ENCODE measurements around the gene TAAR8. TPM values are rescaled to one million over a fixed set of nuclear protein-coding genes. Genes with fewer than 3 reads are reported as not detected.

Gene TAAR8, protein sequence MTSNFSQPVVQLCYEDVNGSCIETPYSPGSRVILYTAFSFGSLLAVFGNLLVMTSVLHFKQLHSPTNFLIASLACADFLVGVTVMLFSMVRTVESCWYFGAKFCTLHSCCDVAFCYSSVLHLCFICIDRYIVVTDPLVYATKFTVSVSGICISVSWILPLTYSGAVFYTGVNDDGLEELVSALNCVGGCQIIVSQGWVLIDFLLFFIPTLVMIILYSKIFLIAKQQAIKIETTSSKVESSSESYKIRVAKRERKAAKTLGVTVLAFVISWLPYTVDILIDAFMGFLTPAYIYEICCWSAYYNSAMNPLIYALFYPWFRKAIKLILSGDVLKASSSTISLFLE
- not detected for total RNA-seq

DNA sequence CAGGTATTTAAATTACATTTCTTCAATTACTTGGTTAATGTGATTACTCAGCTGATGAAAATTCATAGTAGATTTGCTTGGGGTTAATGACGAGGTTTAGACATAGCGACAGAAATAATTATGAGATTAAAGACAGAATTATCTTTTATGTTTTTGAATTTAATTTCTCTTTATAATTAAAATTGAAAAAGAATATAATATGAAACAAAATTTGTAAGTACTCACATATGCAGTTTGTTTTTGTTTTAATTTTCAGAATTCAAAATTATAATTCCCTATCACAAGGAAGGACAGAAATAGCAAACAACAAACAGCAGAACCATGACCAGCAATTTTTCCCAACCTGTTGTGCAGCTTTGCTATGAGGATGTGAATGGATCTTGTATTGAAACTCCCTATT, at the start of gene TAAR8:
TSS of gene TAAR8 (plus strand) at position 301 of the 400 bp plus-strand sequence. CDS start at position 322, 21 bp downstream.
- POLR2A ChIA-PET: no interaction called here
- no peaks in the 10 kb centered on the region for H3K4me1 Mint-ChIP-seq (ENCODE audit: low read depth)
- H3K9me3 Mint-ChIP-seq: no peaks in the 10 kb centered on the region
- no peak within 1 kb of the TSS for H3K27ac Mint-ChIP-seq
- no peaks in the 10 kb centered on the region for H3K36me3 Mint-ChIP-seq (ENCODE audit: low read depth)
- TF ChIP-seq, protein P1, sequence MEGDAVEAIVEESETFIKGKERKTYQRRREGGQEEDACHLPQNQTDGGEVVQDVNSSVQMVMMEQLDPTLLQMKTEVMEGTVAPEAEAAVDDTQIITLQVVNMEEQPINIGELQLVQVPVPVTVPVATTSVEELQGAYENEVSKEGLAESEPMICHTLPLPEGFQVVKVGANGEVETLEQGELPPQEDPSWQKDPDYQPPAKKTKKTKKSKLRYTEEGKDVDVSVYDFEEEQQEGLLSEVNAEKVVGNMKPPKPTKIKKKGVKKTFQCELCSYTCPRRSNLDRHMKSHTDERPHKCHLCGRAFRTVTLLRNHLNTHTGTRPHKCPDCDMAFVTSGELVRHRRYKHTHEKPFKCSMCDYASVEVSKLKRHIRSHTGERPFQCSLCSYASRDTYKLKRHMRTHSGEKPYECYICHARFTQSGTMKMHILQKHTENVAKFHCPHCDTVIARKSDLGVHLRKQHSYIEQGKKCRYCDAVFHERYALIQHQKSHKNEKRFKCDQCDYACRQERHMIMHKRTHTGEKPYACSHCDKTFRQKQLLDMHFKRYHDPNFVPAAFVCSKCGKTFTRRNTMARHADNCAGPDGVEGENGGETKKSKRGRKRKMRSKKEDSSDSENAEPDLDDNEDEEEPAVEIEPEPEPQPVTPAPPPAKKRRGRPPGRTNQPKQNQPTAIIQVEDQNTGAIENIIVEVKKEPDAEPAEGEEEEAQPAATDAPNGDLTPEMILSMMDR (IDR thresholded peaks at IDR 0.05): no peak
- DNase-seq: no peak
- no peak for ATAC-seq
- H3K27me3 Mint-ChIP-seq: peaks cover 23% of the 10 kb centered on the region
- H3K4me3 Mint-ChIP-seq: no peak within 1 kb of the TSS
- CTCF ChIA-PET: no interaction called here
- intact Hi-C loops (cut with micrococcal nuclease): no loop called here

DNA sequence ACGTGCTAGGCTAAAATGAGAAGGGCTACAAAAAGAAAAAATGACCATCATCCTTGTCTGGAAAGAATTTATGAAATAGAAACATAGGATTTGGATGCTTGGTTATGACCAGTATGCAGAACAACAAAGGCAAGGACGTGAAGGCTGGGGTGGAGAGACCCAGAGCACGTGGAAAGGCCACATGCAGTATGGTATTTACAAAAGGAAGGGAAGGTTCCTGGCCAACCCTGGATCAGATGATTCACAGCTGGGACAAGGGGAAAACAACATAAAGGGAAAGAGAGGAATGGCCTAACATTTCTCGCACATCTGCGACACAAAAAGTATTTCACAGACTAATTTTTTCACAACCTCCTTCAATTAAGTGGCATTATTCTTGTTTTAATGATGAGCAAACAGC, 47.7 kb upstream of the TAAR8 start:
- H3K36me3 Mint-ChIP-seq (ENCODE audit: low read depth): peaks cover 16% of the 10 kb centered on the region
- H3K27me3 Mint-ChIP-seq: no peaks in the 10 kb centered on the region
- ChIA-PET POLR2A (no interaction called here), CTCF (no interaction called here)
- intact Hi-C loops (cut with micrococcal nuclease): no loop called here
- H3K9me3 Mint-ChIP-seq: no peaks in the 10 kb centered on the region
- no peak overlapping the region for H3K27ac Mint-ChIP-seq
- H3K4me1 Mint-ChIP-seq (ENCODE audit: low read depth): peaks cover 25% of the 10 kb centered on the region
- TF ChIP-seq, protein P1 (IDR thresholded peaks at IDR 0.05): no peak
- no peak for ATAC-seq
- no peak overlapping the region for H3K4me3 Mint-ChIP-seq
- DNase-seq: no peak

DNA sequence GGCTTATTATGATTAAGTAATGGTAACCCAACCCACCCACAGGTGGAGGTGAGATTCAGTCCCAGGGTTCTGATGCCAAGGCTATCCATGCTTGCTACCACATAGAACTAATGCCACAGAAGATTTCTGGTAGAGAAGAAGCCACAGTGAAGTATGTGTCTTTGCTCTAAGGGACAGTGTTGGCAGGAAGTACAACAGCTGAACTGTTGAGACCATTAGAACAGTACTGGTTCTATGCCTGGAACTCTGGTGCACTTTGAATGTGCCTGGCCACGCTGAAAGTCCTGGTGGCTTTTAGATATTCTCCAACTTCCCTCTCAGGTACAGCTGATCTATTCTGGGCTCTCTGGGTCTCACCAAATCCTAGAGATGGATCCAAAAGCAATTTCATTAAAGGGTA, 47.3 kb upstream of the TAAR8 start:
- ChIA-PET CTCF (no interaction called here), POLR2A (no interaction called here)
- no peaks in the 10 kb centered on the region for H3K9me3 Mint-ChIP-seq
- intact Hi-C loops (cut with micrococcal nuclease): no loop called here
- H3K4me3 Mint-ChIP-seq: no peak overlapping the region
- no peak for ATAC-seq
- DNase-seq: no peak
- peaks cover 12% of the 10 kb centered on the region for H3K36me3 Mint-ChIP-seq (ENCODE audit: low read depth)
- H3K4me1 Mint-ChIP-seq (ENCODE audit: low read depth): peaks cover 22% of the 10 kb centered on the region
- no peaks in the 10 kb centered on the region for H3K27me3 Mint-ChIP-seq
- H3K27ac Mint-ChIP-seq: no peak overlapping the region
- TF ChIP-seq, protein P1 (IDR thresholded peaks at IDR 0.05): no peak

DNA sequence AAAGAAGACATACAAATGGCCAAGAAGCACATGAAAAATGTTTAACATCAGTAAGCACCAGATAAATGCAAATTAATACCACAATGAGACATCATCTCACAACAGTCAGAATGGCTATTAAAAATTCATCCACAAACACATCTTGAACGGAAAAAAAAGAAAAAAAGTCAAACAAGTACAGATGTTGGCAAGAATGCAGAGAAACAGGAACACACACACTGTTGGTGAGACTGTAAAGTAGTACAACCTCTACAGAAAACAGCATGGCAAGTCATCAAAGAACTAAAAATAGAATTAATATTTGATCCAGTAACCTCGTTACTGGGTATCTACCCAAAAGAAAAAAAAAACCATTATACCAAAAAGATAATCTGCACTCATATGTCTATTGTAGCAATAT, 46.0 kb upstream of the TAAR8 start:
- Mint-ChIP-seq H3K4me1 (ENCODE audit: low read depth) (peaks cover 31% of the 10 kb centered on the region), H3K36me3 (ENCODE audit: low read depth) (peaks cover 6% of the 10 kb centered on the region), H3K9me3 (no peaks in the 10 kb centered on the region), H3K27ac (no peak overlapping the region), H3K4me3 (no peak overlapping the region), H3K27me3 (no peaks in the 10 kb centered on the region)
- DNase-seq (no peak), ATAC-seq (no peak)
- POLR2A ChIA-PET: no interaction called here
- CTCF ChIA-PET: no interaction called here
- TF ChIP-seq, protein P1 (IDR thresholded peaks at IDR 0.05): no peak
- intact Hi-C loops (cut with micrococcal nuclease): no loop called here

DNA sequence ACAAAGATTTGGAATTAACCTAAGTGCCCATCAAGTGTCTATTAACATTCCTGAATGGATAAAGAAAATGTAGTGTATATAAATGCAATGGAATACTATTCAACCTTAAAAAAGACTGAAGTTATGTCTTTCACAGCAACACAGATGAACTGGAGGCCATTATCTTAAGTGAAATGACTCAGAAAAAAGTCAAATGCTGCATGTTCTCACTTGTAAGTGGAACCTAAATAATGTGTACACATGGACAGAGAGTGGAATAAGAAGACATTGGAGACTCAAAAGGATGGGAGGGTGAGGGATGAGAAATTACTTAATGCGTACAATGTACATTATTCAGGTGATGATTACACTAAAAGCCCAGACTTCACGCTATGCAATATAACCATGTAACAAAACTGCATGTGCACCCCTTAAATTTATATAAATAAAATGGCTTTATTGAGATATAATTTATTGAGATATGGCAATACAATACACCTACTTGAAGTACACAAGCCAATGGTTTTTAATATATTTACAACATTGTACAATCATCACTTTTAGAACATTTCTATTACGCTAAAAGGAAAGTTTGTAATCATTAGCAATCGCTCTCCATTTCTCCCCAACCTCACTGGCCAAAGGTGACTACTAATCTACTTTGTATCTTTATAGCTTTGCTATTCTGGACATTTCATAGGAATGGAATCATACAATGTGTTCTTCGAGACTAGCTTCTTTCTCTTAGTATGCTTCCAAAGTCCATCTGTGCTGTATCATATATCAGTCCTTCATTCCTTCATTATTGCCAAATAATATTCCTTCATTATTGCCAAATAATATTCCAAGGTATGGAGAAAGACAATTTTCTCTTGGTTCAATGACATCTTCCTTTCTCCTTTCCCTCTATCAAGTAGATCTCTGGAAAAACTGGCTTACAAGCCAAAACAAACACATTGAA, 45.3 kb upstream of the TAAR8 start:
- TF ChIP-seq, protein P1 (IDR thresholded peaks at IDR 0.05): no peak
- ATAC-seq (no peak), DNase-seq (no peak)
- Mint-ChIP-seq H3K27me3 (no peaks in the 10 kb centered on the region), H3K27ac (no peak overlapping the region), H3K36me3 (ENCODE audit: low read depth) (peaks cover 5% of the 10 kb centered on the region), H3K9me3 (no peaks in the 10 kb centered on the region), H3K4me3 (no peak overlapping the region), H3K4me1 (ENCODE audit: low read depth) (peaks cover 35% of the 10 kb centered on the region)
- CTCF ChIA-PET: interaction anchor here (1.1 kb wide), 1 partner anchor 227 kb away, joined by 3 read pairs; no protein-coding TSS in a partner anchor
- intact Hi-C loops (cut with micrococcal nuclease): no loop called here
- POLR2A ChIA-PET: no interaction called here

Data from activated CD8-positive, alpha-beta T cell treated with anti-CD3 and anti-CD28 coated beads for 36 hours (primary cell).